Lower lobe of right lung (tissue), 2 donors: Measurements from ENCODE around the gene UHMK1. TPM values are rescaled to one million over a fixed set of nuclear protein-coding genes. Genes with fewer than 3 reads are reported as not detected.

Experiments used
- ATAC-seq, 2 donors: fragments of 200-7000 bp; cut with Tn5 transposase; one replicate each; pipeline ENCODE4 v1.9.1; 2020 to 2022; ENCODE audit warnings: mild to moderate bottlenecking in 2 of 2, moderate library complexity in 2 of 2
- DNase-seq: peaks from one replicate; pipeline ENCODE4 v3.0.0-alpha.2; 2020
- H3K27ac ChIP-seq: fragments of 200-600 bp; one replicate; pipeline ENCODE4 v1.8.0; 2022
- H3K27me3 ChIP-seq: fragments of 200-600 bp; one replicate; pipeline ENCODE4 v1.8.0; 2022; ENCODE audit warnings: low read depth
- H3K36me3 ChIP-seq: fragments of 200-600 bp; one replicate; pipeline ENCODE4 v1.8.0; 2022; ENCODE audit warnings: mild to moderate bottlenecking
- H3K4me1 ChIP-seq: fragments of 200-600 bp; one replicate; pipeline ENCODE4 v1.8.0; 2022
- H3K4me3 ChIP-seq: fragments of 200-600 bp; one replicate; pipeline ENCODE4 v1.8.0; 2022; ENCODE audit warnings: mild to moderate bottlenecking
- H3K9me3 ChIP-seq: fragments of 200-600 bp; one replicate; pipeline ENCODE4 v1.8.0; 2022
- CTCF ChIP-seq: fragments of 200-600 bp; IDR thresholded peaks from one replicate; pipeline ENCODE4 v1.8.0; 2022; ENCODE audit warnings: antibody characterized with exemption, mild to moderate bottlenecking
- intact Hi-C: fragments of 100-400 bp; cut with DNase I; formaldehyde crosslinking; loops from one replicate; pipeline ENCODE4 v1.11.0; 2022
- total RNA-seq: library from RNA; stranded (reverse); fragmentation: NEBNext Ultra II Directional; extraction: Animal tissue kit (Norgen Biotek cat#: 25700); gene quantifications from one replicate; pipeline ENCODE4 v1.2.1, GENCODE V29; 2021
- donor health status: DM: no; HTN: yes; CAD: no; lungs with severe emphysema.

UHMK1 gene
- total RNA-seq, 1 donor from 2014 or later, result 56.4 TPM

DNA sequence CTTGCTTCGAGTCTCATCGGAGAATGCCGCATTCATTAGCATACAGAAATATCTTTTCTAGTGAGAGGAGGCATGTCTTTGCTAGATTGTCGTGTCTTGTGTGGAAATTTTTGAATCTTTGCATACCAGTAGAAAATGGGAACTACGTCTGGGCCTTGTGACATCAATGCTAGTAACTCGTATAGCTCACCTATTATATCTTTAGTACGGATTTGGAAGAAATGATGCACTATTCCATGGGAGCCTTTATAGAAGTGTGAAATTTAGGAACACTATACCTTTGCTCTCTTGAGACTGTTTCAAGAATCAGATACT lies 835 bp downstream of the UHMK1 start:
- no peaks in the 10 kb centered on the region for H3K27me3 ChIP-seq
- no peak for DNase-seq
- H3K4me1 ChIP-seq, result peaks cover 23% of the 10 kb centered on the region
- peak overlapping the region; percentile 96 for H3K27ac ChIP-seq
- TF ChIP-seq CTCF, result no peak
- peaks cover 39% of the 10 kb centered on the region for H3K36me3 ChIP-seq
- H3K9me3 ChIP-seq, result no peaks in the 10 kb centered on the region
- ATAC-seq, result peak; percentile 28 to 42
- intact Hi-C loops, result no loop called here
- H3K4me3 ChIP-seq, result peak overlapping the region; percentile 89

GRCh38 chr1:162500805-162501204 lies 3.2 kb downstream of the UHMK1 start:
- H3K4me3 ChIP-seq, result no peak overlapping the region
- H3K9me3 ChIP-seq, result no peaks in the 10 kb centered on the region
- H3K36me3 ChIP-seq, result peaks cover 62% of the 10 kb centered on the region
- DNase-seq (no peak), ATAC-seq (no peak)
- no peaks in the 10 kb centered on the region for H3K27me3 ChIP-seq
- H3K27ac ChIP-seq, result no peak overlapping the region
- intact Hi-C loops, result no loop called here
- peaks cover 23% of the 10 kb centered on the region for H3K4me1 ChIP-seq
- no peak for TF ChIP-seq CTCF

GRCh38 chr1:162502077-162502476 lies 4.5 kb downstream of the UHMK1 start:
- Histone ChIP-seq H3K36me3 (peaks cover 75% of the 10 kb centered on the region), H3K9me3 (no peaks in the 10 kb centered on the region), H3K4me1 (peaks cover 23% of the 10 kb centered on the region), H3K4me3 (no peak overlapping the region), H3K27ac (no peak overlapping the region), H3K27me3 (no peaks in the 10 kb centered on the region)
- intact Hi-C loops, result no loop called here
- ATAC-seq (no peak), DNase-seq (no peak)
- TF ChIP-seq CTCF, result no peak

GRCh38 chr1:162502928-162503327 lies 5.3 kb downstream of the UHMK1 start:
- H3K9me3 ChIP-seq, result no peaks in the 10 kb centered on the region
- peaks cover 84% of the 10 kb centered on the region for H3K36me3 ChIP-seq
- ATAC-seq (no peak), DNase-seq (no peak)
- no peaks in the 10 kb centered on the region for H3K27me3 ChIP-seq
- H3K27ac ChIP-seq, result no peak overlapping the region
- H3K4me3 ChIP-seq, result no peak overlapping the region
- H3K4me1 ChIP-seq, result peaks cover 23% of the 10 kb centered on the region
- intact Hi-C loops, result no loop called here
- TF ChIP-seq CTCF, result no peak

GRCh38 chr1:162527314-162527713 lies 29.7 kb downstream of the UHMK1 start:
- no peak overlapping the region for H3K4me3 ChIP-seq
- TF ChIP-seq CTCF, result no peak
- H3K27ac ChIP-seq, result no peak overlapping the region
- intact Hi-C loops, result no loop called here
- no peaks in the 10 kb centered on the region for H3K27me3 ChIP-seq
- peaks cover 12% of the 10 kb centered on the region for H3K4me1 ChIP-seq
- peaks cover 47% of the 10 kb centered on the region for H3K36me3 ChIP-seq
- DNase-seq (no peak), ATAC-seq (no peak)
- no peaks in the 10 kb centered on the region for H3K9me3 ChIP-seq
